NB4 (cell line): ENCODE results near the gene PLCXD1.
"Not testable (repeated sequence)": the region's sequence is repeated elsewhere in the genome, so short reads cannot be mapped to it uniquely, and the experiment has no call there.

ENCODE experiments used
- CTCF ChIP-seq: IDR thresholded peaks from one replicate; pipeline ENCODE4 v1.5.1; 2012; ENCODE audit warnings: low read depth, low read length
- MAX ChIP-seq: IDR thresholded peaks from 2 replicates; pipeline ENCODE4 v1.6.1; 2011; ENCODE audit warnings: low read depth, low read length
- MYC ChIP-seq: IDR thresholded peaks from 2 replicates; pipeline ENCODE4 v1.6.1; 2011; ENCODE audit warnings: low read depth, low read length
- POLR2A ChIP-seq: IDR thresholded peaks from 2 replicates; pipeline ENCODE4 v1.6.1; 2011; ENCODE audit warnings: mild to moderate bottlenecking; ENCODE audit not compliant: insufficient read length; ENCODE audit errors: extremely low read depth

DNA sequence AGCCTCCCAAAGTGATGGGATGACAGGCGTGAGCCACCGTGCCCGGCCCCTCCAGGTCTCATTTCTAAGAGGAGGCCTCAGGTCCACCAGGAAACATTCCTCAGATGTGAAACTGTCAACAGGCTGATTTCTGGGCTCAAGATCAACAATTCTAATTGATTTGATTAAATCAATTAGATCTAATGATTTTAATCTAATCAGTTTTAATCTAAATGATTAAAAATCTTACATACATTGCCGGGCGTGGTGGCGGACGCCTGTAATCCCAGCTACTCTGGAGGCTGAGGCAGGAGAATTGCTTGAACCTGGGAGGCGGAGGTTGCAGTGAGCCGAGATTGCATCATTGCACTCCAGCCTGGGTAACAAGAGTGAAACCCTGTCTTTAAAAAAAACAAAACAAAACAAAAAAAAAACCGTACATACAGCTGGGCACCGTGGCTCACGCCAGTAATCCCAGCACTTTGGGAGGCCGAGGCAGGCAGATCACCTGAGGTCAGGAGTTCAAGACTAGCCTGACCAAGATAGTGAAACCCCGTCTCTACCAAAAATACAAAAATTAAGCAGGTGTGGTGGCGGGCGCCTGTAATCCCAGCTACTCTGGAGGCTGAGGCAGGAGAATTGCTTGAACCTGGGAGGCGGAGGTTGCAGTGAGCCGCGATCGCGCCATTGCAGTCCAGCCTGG, 960 bp downstream of the PLCXD1 start:
- not testable (repeated sequence) for TF ChIP-seq POLR2A, CTCF, MYC, MAX
